Measurements from ENCODE around the gene NANOG.
"Not testable (repeated sequence)": the region's sequence is repeated elsewhere in the genome, so short reads cannot be mapped to it uniquely, and the experiment has no call there.

NANOG gene

GRCh38 chr12:7756993-7757392 is 32.2 kb upstream of the NANOG start:
- Histone ChIP-seq H3K36me3 (ENCODE audit: insufficient read depth, insufficient read length, low read length) (no peaks in the 10 kb centered on the region), H3K27me3 (ENCODE audit: insufficient read depth, insufficient read length) (no peaks in the 10 kb centered on the region), H3K4me1 (ENCODE audit: insufficient read depth, insufficient read length) (peaks cover 5% of the 10 kb centered on the region), H3K9ac (ENCODE audit: insufficient read length, low read depth) (no peak overlapping the region), H3K4me3 (ENCODE audit: insufficient read length, low read depth) (no peak overlapping the region), H3K9me3 (ENCODE audit: insufficient read depth, low read length) (no peaks in the 10 kb centered on the region; the same call in 1 of the 2 replicates)
- TF ChIP-seq ZNF274 (IDR thresholded peaks at IDR 0.05; ENCODE audit: low read depth, low read length) = no peak
- TF ChIP-seq SUZ12 (IDR thresholded peaks at IDR 0.05; ENCODE audit: extremely low read depth, insufficient read depth, insufficient read length) = no peak
- TF ChIP-seq YY1 (IDR thresholded peaks at IDR 0.05; ENCODE audit: insufficient read depth, insufficient read length) = no peak
- no peak for DNase-seq (ENCODE audit: low read depth, low spot score)

- TF ChIP-seq YY1 (IDR thresholded peaks at IDR 0.05; ENCODE audit: insufficient read depth, insufficient read length) (no peak), SUZ12 (IDR thresholded peaks at IDR 0.05; ENCODE audit: extremely low read depth, insufficient read depth, insufficient read length) (no peak), ZNF274 (IDR thresholded peaks at IDR 0.05; ENCODE audit: low read depth, low read length) (no peak)
- Histone ChIP-seq H3K9me3 (ENCODE audit: insufficient read depth, low read length) (no peaks in the 10 kb centered on the region), H3K27me3 (ENCODE audit: insufficient read depth, insufficient read length) (no peaks in the 10 kb centered on the region), H3K9ac (ENCODE audit: insufficient read length, low read depth) (peak overlapping the region; percentile 9), H3K4me3 (ENCODE audit: insufficient read length, low read depth) (no peak overlapping the region), H3K36me3 (ENCODE audit: insufficient read depth, insufficient read length, low read length) (no peaks in the 10 kb centered on the region), H3K4me1 (ENCODE audit: insufficient read depth, insufficient read length) (peaks cover 6% of the 10 kb centered on the region)
- no peak for DNase-seq (ENCODE audit: low read depth, low spot score)
Observed at GRCh38 chr12:7758766-7759140, 30.4 kb upstream of the NANOG start.

DNA sequence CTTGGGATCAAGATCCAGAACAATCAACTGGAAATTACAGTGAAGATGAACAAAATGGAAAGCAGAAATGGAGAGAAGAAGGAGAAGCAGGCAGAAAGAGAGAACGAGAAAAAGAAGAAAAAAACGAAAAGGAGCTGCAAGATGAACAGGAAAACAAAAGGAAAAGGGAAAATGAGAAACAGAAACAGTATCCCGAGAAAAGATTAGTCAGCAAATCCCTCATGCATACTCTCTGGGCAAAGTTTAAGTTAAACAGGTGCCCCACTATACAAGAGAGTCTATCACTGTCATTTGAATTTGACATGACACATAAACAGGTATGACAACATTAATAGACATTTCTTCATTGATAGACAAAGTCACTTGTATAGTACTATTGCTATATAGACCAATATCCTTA is 19.2 kb upstream of the NANOG start:
- no peak for TF ChIP-seq SUZ12 (IDR thresholded peaks at IDR 0.05; ENCODE audit: extremely low read depth, insufficient read depth, insufficient read length)
- TF ChIP-seq ZNF274 (IDR thresholded peaks at IDR 0.05; ENCODE audit: low read depth, low read length) = no peak
- TF ChIP-seq YY1 (IDR thresholded peaks at IDR 0.05; ENCODE audit: insufficient read depth, insufficient read length) = no peak
- DNase-seq (ENCODE audit: low read depth, low spot score) = no peak
- Histone ChIP-seq H3K4me1 (ENCODE audit: insufficient read depth, insufficient read length) (peaks cover 4% of the 10 kb centered on the region), H3K4me3 (ENCODE audit: insufficient read length, low read depth) (no peak overlapping the region), H3K27me3 (ENCODE audit: insufficient read depth, insufficient read length) (no peaks in the 10 kb centered on the region), H3K36me3 (ENCODE audit: insufficient read depth, insufficient read length, low read length) (no peaks in the 10 kb centered on the region), H3K9ac (ENCODE audit: insufficient read length, low read depth) (no peak overlapping the region), H3K9me3 (ENCODE audit: insufficient read depth, low read length) (no peaks in the 10 kb centered on the region)

- DNase-seq (ENCODE audit: low read depth, low spot score) = no peak
- Histone ChIP-seq H3K9me3 (ENCODE audit: insufficient read depth, low read length) (no peaks in the 10 kb centered on the region), H3K36me3 (ENCODE audit: insufficient read depth, insufficient read length, low read length) (no peaks in the 10 kb centered on the region), H3K9ac (ENCODE audit: insufficient read length, low read depth) (no peak overlapping the region), H3K4me3 (ENCODE audit: insufficient read length, low read depth) (no peak overlapping the region), H3K27me3 (ENCODE audit: insufficient read depth, insufficient read length) (no peaks in the 10 kb centered on the region), H3K4me1 (ENCODE audit: insufficient read depth, insufficient read length) (peaks cover 4% of the 10 kb centered on the region)
- TF ChIP-seq SUZ12 (IDR thresholded peaks at IDR 0.05; ENCODE audit: extremely low read depth, insufficient read depth, insufficient read length) (no peak), ZNF274 (IDR thresholded peaks at IDR 0.05; ENCODE audit: low read depth, low read length) (no peak), YY1 (IDR thresholded peaks at IDR 0.05; ENCODE audit: insufficient read depth, insufficient read length) (no peak)
Observed at GRCh38 chr12:7781274-7781673, 7.9 kb upstream of the NANOG start.

DNA sequence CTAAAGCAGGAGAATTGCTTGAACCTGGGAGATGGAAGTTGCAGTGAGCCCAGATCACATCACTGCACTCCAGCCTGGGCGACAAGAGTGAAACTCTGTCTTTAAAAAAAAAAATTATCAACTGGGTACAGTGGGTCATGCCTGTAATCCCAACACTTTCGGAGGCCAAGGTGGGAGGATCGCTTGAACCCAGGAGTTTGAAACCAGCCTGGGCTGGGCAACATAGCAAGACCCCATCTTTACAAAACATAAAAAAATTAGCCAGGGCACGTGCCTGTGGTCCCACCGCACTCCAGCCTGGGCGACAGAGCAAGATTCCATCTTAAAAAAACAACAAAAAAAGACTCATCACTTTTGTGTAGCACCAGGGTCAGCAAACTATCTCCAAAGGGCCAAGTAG is 7.1 kb upstream of the NANOG start:
- no peaks in the 10 kb centered on the region for H3K27me3 ChIP-seq (ENCODE audit: insufficient read depth, insufficient read length)
- H3K4me3 ChIP-seq (ENCODE audit: insufficient read length, low read depth) = no peak overlapping the region
- H3K9ac ChIP-seq (ENCODE audit: insufficient read length, low read depth) = no peak overlapping the region
- peaks cover 4% of the 10 kb centered on the region for H3K4me1 ChIP-seq (ENCODE audit: insufficient read depth, insufficient read length)
- TF ChIP-seq ZNF274 (IDR thresholded peaks at IDR 0.05; ENCODE audit: low read depth, low read length) = no peak
- no peak for TF ChIP-seq YY1 (IDR thresholded peaks at IDR 0.05; ENCODE audit: insufficient read depth, insufficient read length)
- TF ChIP-seq SUZ12 (IDR thresholded peaks at IDR 0.05; ENCODE audit: extremely low read depth, insufficient read depth, insufficient read length) = no peak
- no peaks in the 10 kb centered on the region for H3K36me3 ChIP-seq (ENCODE audit: insufficient read depth, insufficient read length, low read length)
- no peak for DNase-seq (ENCODE audit: low read depth, low spot score)
- no peaks in the 10 kb centered on the region for H3K9me3 ChIP-seq (ENCODE audit: insufficient read depth, low read length)

DNA sequence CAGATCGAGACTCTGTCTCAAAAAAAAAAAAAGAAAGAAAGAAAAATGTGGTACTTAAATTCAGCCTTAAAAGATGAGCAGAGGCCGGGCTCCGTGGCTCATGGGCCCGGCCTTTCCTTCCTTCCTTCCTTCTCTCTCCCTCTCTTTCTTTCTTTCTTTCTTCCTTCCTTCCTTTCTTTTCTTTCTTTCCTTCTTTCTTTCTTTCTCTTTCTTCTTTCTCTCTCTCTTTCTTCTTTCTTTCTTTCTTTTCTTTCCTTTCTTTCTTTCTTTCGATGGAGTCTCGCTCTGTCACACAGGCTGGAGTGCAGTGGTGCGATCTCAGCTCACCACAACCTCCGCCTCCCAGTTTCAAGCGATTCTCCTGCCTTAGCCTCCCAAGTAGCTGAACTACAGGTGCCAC is 5.8 kb upstream of the NANOG start:
- not testable (repeated sequence) for H3K4me1 ChIP-seq (ENCODE audit: insufficient read depth, insufficient read length); H3K36me3 ChIP-seq (ENCODE audit: insufficient read depth, insufficient read length, low read length); H3K4me3 ChIP-seq (ENCODE audit: insufficient read length, low read depth); DNase-seq (ENCODE audit: low read depth, low spot score); H3K9me3 ChIP-seq (ENCODE audit: insufficient read depth, low read length); H3K9ac ChIP-seq (ENCODE audit: insufficient read length, low read depth); H3K27me3 ChIP-seq (ENCODE audit: insufficient read depth, insufficient read length)

DNA sequence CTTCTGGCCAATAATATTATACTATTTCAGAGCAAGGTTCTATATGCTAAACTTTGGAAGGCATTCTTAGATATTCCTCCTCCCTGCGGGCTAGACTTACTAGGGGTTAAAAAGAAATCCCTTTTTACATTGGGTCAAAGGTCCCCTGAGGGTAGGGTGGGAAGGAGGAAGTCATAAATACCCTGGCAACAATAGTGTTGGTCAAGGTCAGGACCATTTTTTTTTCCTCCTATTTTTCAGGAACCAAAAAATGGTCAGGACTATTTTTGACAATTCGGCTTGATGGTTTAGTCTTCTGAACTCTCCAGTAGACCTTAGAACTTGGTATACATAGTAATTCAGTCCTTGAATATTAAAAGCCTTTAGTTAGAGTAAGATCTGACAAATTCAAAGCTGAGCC is 4.5 kb upstream of the NANOG start:
- no peaks in the 10 kb centered on the region for H3K9me3 ChIP-seq (ENCODE audit: insufficient read depth, low read length)
- TF ChIP-seq SUZ12 (IDR thresholded peaks at IDR 0.05; ENCODE audit: extremely low read depth, insufficient read depth, insufficient read length) = no peak
- TF ChIP-seq YY1 (IDR thresholded peaks at IDR 0.05; ENCODE audit: insufficient read depth, insufficient read length) = no peak
- TF ChIP-seq ZNF274 (IDR thresholded peaks at IDR 0.05; ENCODE audit: low read depth, low read length) = no peak
- no peak overlapping the region for H3K9ac ChIP-seq (ENCODE audit: insufficient read length, low read depth)
- H3K4me3 ChIP-seq (ENCODE audit: insufficient read length, low read depth) = no peak overlapping the region
- DNase-seq (ENCODE audit: low read depth, low spot score) = no peak
- peaks cover 4% of the 10 kb centered on the region for H3K4me1 ChIP-seq (ENCODE audit: insufficient read depth, insufficient read length)
- H3K36me3 ChIP-seq (ENCODE audit: insufficient read depth, insufficient read length, low read length) = no peaks in the 10 kb centered on the region
- H3K27me3 ChIP-seq (ENCODE audit: insufficient read depth, insufficient read length) = no peaks in the 10 kb centered on the region

Data from NT2/D1 (cell line).